Gastrocnemius medialis (tissue), 4 donors: ENCODE data around the gene DCAF11.

ENCODE experiments used
- POLR2A ChIP-seq, 2 donors: fragments of 450-650 bp; IDR thresholded peaks; one replicate each; pipeline ENCODE4 v1.6.1; 2017; ENCODE audit warnings: antibody characterized with exemption in 2 of 2, mild to moderate bottlenecking in 2 of 2, moderate library complexity in 2 of 2
- TF ChIP-seq, protein P1 (sequence below), 5 experiments: fragments of 450-650 bp in 3 of 5; fragments of 200-600 bp in 2 of 5; sonication (generic) in 2 of 5; IDR thresholded peaks in 4 of 5; conservative IDR thresholded peaks in 1 of 5; 1 replicate in 4 of 5; 2 replicates in 1 of 5; pipeline ENCODE4 v1.5.1; 2016 to 2019; ENCODE audit warnings: antibody characterized with exemption in 5 of 5, mild to moderate bottlenecking in 3 of 5, moderate library complexity in 3 of 5

DNA sequence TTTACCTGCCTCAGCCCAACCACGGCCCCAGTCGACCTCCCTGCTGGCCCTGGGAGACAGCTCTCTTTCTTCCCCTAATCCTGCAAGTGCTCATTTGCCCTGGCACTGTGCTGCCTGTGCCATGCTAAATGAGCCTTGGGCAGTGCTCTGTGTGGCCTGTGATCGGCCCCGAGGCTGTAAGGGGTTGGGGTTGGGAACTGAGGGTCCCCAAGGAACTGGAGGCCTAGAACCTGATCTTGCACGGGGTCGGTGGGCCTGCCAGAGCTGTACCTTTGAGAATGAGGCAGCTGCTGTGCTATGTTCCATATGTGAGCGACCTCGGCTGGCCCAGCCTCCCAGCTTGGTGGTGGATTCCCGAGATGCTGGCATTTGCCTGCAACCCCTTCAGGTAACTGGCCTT is 35.5 kb downstream of the DCAF11 start:
- TF ChIP-seq, protein P1, sequence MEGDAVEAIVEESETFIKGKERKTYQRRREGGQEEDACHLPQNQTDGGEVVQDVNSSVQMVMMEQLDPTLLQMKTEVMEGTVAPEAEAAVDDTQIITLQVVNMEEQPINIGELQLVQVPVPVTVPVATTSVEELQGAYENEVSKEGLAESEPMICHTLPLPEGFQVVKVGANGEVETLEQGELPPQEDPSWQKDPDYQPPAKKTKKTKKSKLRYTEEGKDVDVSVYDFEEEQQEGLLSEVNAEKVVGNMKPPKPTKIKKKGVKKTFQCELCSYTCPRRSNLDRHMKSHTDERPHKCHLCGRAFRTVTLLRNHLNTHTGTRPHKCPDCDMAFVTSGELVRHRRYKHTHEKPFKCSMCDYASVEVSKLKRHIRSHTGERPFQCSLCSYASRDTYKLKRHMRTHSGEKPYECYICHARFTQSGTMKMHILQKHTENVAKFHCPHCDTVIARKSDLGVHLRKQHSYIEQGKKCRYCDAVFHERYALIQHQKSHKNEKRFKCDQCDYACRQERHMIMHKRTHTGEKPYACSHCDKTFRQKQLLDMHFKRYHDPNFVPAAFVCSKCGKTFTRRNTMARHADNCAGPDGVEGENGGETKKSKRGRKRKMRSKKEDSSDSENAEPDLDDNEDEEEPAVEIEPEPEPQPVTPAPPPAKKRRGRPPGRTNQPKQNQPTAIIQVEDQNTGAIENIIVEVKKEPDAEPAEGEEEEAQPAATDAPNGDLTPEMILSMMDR (IDR thresholded peaks at IDR 0.05 in 4 of 5, conservative IDR thresholded peaks at IDR 0.05 in 1 of 5) = no peak
- no peak for TF ChIP-seq POLR2A (IDR thresholded peaks at IDR 0.05)
